ENCODE results near the gene IL22RA1. TPM values are rescaled to one million over a fixed set of nuclear protein-coding genes. Genes with fewer than 3 reads are reported as not detected.

The IL22RA1 gene, protein sequence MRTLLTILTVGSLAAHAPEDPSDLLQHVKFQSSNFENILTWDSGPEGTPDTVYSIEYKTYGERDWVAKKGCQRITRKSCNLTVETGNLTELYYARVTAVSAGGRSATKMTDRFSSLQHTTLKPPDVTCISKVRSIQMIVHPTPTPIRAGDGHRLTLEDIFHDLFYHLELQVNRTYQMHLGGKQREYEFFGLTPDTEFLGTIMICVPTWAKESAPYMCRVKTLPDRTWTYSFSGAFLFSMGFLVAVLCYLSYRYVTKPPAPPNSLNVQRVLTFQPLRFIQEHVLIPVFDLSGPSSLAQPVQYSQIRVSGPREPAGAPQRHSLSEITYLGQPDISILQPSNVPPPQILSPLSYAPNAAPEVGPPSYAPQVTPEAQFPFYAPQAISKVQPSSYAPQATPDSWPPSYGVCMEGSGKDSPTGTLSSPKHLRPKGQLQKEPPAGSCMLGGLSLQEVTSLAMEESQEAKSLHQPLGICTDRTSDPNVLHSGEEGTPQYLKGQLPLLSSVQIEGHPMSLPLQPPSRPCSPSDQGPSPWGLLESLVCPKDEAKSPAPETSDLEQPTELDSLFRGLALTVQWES
- total RNA-seq, result not detected

DNA sequence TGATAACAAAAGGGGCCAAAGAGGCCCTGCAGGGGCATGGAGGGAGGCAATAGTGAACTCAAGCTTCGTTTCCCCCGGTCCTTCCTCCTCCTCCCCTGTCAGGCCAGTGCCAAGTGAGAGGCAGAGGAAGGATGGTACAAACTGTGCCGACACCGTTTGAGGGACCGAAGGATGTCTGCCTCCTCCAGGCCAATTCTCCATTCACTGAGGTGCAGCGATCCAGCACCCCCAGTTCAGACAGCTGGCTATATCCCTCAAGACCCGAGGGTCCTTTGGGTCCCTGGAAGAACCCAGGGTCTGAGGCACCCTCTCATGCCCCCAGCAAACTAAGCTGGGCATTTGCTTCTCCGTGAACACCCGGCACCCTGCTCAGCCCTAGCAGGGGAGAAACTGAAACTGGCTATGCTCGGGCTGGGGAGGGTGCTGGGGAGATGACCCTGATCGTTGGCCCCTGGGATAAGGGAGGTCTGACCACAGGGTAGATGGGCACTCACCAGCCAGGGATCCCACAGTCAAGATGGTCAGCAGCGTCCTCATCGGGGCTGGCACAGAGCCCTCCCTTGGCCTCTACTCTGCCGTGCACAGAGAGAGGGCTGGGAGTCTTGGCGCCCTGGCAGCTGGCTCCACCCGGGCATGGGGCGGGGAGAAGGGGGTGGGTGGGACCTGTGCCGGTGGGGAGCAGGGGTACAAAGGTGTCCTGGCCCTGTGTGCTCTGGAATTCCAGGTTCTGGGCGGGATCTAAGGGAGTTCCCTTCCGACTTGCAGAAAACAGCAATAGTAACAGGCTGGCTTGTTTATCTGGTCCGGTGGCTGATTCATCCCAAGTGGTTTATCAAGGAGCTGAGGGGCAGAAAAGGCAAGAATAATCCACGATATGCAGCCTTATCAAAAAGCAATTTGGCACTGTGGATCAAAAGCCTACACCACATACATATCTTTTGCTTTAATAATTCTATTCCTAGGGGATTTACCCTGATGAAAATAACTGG, at the start of gene IL22RA1:
IL22RA1 (minus strand) TSS at position 595 of the 989 bp plus-strand sequence; CDS start at position 537, 58 bp downstream.
- DNase-seq, result no peak

DNA sequence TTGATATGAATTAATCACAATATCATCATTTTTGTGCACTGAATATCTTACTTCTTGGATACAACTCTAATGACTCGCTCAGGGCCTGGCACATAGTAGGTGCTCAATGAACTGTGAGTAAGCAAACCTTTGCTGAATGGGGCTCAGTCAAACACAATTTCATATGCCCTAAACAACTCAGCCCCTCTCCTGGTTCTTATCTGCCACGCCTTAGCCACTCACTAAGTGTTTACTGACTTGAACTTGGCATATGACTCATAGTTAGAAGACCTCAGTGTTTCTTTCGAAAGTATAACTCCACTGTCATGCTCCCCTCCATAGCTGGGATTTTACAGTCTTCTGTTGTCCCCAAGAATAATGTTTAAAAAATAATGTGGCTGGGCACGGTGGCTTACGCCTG, 48.9 kb upstream of the IL22RA1 start:
- no peak for DNase-seq

DNA sequence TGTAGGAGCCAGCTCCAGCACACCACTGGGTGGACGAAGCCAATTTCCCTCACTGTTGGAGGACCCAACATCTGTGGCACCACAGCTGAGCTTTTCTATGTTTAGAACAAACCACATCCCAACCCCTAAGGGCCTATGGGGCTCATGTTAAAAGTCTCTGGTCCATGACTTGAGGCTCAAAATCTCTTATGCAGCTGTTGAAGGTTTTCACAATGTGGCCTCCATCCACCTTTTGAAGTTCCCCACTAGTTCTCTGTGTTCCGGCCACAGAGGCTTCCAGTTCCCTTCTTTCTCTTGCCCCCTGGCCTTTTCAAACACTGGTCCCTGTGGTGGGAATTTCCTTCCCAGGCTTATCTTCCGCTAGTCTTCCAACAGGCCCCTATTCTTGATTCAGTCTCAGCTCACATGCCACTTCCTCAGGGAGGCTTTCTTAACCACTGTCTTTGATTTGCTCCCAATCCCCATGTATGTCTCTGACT, 48.1 kb upstream of the IL22RA1 start:
- no peak for DNase-seq

DNA sequence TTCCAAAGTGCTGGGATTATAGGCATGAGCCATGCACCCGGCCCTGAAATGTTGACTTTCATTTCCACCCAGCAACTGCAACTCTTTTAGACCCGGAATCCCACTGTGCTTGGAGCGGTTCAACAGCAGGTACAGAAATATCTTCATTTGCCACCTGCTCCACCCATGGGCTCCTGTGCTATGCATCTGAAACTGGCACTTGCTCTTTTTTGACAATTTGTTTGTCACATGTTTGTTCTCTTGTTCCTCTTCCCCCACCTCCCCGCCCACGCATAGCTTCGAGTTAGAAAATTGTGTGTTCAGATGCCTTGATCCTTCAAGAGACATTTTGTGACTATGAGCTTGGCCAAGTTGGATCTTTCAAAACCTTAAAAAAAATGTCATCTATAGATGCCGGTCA, 46.6 kb upstream of the IL22RA1 start:
- no peak for DNase-seq

DNA sequence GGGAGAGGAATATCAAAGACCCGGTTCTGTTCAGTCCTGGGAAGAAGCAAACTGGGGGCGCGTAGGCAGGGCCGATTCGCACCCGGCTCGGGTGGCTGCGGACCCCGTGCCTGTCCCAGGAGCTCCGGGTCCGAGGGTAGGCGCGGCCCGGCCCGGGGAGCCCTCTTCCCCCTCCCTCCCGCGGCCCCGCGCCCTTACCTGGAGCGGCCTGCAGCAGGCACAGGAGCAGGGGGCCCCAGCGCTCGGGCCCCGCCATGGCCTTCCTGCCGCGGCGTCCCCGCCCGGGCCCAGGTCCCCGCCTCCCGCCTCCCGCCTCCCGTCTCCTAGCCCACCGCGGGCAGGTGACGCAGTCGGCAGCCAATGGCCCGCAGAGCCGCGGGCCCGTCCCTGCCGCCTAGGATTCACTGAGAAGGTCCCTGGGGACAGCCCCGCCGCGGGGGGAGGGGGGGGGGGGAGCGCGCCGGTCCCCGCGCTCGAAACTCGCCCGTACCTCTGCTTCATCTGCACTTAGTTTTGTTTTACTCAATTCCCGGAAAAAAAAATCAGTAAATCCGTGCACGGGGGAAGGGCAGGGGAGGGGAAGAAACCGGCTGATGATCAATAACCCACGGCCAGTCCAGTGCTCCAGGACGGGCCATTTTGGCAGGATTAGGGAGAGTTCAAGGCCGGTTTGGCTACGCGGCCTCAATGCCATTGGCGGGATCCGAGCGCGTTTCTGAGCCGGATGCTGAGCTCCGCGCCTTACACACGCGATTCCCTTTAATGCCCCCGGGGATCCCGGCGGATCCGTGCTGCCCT, 44.3 kb upstream of the IL22RA1 start, which contains the start of gene IFNLR1:
IFNLR1 (minus strand) TSS at position 297 of the 798 bp plus-strand sequence; CDS start at position 256, 41 bp downstream.
- peak; percentile 54 for DNase-seq

DNA sequence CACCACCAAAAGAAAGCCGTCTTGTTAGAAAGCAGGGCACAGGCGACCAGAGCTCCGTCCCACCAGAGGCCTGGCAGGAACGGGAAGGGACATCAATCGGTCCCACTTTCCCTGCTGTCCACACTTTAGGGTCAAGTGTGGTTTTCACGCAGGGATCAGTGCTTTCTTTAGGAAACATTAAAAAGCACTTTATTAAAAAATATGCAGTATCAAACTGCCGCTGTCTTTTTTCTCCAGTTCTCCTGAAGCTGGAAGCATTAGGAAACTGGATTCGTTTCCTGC, 43.7 kb upstream of the IL22RA1 start:
- no peak for DNase-seq

DNA sequence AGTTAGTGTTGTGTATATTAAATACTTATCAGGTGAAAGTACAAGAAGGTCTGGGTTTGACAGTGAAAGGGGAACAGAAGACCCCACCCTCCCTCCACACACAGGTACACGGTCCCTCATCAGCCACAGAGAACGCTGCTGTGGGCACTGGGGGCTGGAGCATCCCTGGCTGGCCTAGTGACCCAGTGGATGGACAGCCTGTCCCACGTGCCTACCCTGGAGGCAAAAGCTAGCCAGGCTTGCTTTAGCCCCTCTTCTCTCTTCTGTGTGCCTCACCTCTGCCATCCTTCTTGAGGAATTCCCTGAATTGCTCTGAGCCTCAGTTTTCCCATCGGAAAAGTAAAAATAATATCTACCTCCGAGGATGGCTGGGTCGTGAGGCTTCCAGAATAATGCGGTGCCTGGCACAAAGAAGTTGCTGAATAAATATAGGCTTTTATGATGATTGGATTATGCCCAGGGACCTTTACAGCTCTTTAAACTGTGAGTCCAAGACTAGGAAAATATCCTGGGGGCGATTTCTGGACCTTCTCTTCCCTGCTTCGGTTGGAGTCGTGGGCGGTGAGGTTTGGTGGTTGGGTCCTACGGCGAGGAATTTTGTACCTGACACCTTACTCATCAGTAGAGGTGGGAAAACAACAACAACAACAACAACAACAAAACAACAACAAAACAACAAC, 43.2 kb upstream of the IL22RA1 start:
- no peak for DNase-seq

DNA sequence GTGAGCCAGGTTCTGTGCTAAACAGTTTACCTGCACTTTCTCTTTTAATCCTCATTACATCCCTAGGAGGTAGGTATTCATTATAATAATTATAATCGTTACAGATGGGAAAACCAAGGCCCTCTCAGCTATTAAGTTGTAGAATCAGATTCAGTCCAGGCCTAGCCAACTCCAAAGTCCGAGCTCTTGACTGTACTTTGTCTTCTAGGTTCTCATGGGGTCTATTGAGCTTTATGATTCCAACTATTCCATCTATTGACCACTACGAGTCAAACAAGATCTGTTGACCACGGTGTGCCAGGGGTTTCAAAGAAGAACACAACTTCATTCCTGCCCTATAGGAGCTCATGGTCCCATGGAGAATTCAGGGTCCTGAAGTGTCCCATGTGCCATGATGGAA, 42.1 kb upstream of the IL22RA1 start:
- no peak for DNase-seq

DNA sequence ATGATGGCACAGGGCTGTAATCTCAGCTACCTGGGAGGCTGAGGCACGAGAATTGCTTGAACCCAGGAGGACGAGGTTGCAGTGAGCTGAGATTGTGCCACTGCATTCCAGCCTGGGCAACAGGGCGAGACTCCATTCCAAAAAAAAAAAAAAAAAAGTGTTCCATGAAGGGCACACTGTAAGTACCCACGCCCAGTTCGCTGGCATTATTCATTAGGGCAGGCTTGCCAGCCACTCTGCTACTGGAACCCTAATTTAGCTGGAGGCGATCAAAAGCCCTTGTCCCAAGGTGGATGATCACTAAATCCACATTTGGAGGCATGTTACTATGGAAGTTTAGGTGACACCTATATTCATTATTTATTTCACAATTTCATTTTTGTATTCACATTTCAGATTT, 39.1 kb upstream of the IL22RA1 start:
- no peak for DNase-seq

DNA sequence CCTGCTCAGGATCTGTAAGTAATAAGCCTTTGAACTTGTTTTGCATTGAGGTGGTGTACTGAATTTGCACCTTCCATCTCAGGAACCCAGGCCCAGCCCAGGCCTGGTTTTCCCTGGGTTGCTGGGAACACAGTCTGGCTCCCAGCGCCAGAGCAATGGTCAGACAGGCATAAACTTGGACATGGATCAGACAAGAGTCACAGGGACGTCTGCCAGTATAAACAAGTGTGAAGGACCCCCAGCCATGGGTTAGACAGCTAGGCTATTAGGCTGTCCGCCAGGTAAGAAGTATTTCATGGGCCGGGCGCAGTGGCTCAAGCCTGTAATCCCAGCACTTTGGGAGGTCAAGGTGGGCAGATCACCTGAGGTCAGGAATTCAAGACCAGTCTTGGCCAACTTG, 38.7 kb upstream of the IL22RA1 start:
- no peak for DNase-seq

DNA sequence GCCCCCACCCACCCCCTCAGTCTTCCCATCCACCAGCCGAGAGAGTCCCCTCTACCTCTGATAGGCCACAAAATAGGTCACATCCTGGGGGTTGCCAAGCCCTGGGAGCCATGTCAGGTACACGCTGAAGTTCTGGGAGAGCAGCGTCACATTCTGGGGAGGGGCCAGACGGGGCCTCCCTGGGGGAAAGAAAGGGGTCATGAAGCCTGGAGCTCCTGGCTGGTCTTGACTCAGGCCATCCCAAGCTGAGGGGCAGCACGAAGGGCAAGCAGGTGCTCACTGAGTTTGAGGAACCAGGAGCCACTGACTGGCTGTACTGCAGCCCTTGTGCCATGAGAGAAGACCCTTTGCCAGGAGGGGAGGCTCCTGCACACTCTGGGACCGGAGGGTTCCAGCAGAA, 37.7 kb upstream of the IL22RA1 start:
- DNase-seq, result no peak

DNA sequence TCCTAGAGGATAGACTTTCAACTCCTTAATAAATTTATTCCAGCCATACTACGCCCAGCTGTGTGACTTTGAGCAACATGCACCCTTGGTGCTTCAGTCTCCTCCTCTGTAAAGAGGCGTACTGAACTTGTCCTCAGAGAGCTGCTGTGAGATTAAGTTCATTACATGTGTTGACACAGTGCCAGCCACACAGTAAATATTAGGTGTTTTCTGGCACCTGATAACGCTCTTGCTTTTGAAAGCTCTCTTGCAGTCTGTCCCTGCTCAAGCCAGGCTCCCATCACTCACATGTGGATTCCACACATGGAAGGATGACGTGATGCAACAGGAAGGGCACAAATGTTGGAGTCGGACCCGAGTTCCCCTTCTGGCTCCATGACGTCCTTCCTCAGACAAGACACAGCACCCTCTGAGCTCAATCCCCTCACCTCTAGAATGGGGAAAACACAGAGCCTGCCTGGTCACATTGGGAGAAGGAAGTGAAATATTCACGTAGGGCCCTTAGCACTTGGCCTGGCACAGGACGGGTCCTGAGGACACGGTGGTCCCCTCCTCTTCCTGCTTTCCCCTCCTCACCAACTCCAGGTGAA, 36.4 kb upstream of the IL22RA1 start:
- no peak for DNase-seq

DNA sequence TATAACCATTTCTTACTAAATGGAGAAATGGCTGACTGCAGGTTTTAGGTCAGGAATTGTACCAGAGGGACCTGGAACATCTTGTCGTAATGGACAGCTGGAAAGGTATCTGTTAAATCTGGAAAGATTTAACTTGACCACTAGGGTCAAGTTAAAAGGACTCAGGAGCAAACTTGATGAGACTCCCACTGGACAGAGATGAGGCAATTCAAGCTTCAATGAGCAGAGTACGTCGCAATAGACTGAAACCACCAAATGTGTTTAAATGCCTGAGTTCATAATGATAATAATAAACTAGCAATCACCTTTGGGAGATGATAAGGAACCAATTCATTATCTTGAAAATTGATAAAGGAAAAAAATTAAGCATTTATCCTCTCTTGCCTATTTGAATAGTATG, 35.5 kb upstream of the IL22RA1 start:
- no peak for DNase-seq

DNA sequence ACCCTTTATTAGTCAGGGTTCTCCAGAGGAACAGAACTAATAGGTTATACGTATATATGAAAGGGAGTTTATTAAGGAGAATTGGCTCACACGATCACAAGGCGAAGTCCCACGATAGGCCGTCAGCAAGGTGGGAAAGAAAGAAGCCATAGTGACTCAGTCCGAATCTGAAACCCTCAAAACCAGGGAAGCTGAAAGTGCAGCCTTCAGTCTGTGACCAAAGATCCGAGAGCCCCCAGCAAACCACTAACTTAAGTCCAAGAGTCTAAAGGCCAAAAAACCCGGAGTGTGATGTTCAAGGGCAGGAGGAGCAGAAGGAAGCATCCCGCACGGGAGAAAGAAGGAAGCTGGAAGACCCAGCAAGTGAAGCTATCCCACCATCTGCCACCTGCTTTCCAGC, 34.2 kb upstream of the IL22RA1 start:
- DNase-seq, result no peak

DNA sequence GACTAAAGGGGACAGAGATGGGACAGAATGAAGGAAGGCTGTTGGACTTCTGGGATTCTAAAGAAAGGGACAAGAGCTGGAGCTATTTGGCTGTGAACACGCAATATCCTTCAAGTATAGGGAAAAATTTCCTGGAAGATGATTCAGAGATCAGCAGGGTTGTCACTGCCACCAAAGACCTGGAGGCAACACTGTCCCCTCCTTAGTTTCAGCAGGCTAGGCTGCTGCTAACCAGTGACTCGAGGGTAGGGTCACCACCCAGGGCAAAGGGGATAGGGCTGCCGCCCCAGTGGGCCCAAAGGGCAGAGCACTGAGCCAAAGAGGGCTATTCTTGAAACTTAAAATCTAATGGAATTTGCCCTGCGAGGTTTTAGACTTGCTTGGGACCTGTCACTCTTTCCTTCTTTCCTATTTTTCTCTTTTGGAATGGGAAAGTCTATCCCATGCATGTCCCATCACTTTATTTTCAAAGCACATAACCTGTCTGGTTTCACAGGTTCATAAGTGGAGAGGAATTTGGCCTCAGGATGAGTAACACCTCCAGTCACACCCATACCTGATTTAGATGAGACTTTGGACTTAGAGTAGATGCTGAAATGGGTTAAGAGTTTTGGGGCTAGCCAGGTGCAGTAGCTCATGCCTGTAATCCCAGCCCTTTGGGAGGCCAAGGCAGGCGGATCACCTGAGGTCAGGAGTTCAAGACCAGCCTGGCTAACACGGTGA, 32.3 kb upstream of the IL22RA1 start:
- DNase-seq, result no peak

DNA sequence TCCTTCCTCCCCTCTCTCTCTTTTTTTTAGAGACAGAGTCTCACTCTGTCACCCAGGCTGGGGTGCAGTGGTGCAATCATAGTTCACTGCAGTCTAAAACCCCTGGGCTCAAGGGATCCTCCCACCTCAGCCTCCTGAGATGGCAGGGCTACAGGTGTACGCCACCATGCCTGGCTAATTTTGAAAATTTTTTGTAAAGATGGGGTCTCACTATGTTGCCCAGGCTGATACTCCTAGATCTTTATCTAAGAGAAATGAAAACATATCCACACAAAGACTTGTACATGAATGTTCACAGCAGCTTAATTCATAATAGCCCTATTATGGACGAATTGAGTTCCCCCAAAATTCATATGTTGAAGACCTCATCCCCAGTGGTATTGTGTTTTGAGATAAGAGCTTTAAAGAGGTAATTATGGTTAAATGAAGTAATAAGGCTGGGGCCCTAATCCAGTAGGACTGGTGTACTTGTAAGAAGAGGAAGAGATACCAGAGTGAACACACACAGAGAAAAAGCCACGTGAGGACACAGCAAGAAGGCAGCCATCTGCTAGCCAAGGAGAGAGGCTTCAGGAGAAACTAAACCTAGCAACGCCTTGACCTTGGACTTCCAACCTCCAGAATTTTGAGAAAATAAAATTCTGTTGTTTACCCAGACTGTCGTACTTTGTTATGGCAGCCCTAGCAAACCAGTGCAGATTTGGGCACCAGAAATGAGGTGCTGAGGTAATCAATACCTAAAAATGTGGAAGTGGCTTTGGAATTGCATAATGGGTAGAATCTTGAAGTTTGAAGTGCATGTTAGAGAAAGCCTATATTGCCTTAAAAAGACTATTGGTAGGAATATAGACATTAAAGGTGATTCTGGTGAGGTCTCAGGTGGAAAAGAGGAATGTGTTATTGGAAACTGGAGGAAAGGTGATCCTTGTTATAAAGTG, 31.0 kb upstream of the IL22RA1 start:
- DNase-seq, result no peak

DNA sequence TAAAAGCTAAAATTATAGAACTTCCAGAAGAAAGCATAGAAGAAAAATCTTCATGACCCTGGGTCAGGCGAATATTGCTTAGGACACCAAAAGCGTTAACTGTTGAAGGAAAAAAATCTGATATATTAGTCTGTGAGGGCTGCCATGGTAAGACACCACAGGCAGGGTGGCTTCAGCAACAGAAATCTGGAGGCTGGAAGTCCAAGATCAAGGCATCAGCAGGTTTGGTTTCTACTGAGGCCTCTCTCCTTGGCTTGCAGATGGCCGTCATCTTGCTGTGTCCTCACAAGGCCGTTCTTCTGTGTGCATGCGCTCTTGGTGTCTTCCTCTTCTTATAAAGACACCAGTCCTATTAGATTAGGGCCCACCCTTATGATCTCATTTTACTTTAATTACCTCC, 29.7 kb upstream of the IL22RA1 start:
- DNase-seq, result no peak

DNA sequence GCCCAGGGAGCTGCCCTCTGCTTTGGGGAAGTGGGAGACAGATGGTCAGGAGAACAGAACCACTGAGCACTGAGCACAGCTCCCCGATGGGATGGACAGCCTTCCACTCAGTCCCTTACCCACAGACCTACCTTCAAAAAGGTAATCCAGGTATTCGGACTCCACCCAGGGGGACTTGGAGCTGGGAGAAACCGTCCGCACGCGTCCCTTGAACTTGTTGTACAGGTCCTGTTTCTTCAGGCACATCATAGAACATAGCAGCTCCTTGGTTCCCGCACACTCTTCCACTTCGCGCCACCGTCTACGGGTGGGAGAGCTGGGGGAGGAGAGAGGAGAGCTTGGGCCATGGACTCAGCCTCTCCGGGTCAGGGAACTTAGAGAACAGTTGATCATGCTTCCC, 26.3 kb upstream of the IL22RA1 start:
- no peak for DNase-seq

DNA sequence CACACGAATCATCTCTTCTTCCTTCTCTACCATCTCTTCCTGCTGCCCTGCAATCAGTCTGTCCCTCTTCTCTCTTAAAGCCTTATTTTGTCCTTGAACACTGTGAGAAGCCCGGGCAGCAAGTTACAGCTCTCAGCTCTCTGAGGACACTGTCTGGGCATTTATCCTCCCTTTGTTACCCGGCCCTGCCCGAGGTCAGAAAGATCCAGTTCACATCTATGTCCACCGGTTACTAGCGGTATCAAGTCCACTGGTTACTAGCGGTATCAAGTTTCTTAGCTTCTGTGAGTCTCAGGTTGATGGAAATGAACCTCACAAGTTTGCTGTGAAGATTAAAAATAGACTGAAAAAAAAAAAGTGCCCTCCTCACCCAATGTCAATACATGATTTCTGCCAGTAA, 25.3 kb upstream of the IL22RA1 start:
- no peak for DNase-seq

DNA sequence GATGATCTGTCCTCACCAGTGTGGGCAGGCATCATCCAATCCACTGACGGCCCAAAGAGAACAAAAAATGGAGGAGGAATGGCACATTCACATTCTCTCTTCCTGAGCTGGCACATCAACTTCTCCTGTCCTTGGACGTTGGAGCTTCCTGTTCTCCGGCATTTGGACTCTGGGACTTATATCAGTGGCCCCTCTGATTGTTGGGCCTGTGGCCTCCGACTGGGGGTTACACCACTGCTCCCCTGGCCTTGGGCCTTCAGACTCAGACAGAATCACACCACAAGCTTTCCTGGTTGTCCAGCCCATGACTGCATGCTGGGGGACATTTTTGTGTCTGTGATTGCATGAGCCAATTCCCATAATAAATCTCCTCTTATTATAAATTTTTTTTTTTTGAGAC, 24.1 kb upstream of the IL22RA1 start:
- DNase-seq, result no peak
